HG03575 (cell line): Measurements from ENCODE around the gene GP5.

Experiments used
- ATAC-seq: cut with Tn5 transposase; IDR thresholded peaks from one replicate; pipeline ENCODE4 v1.9.1; 2021; ENCODE audit not compliant: unreplicated experiment, insufficient number of reproducible peaks, low FRiP score; ENCODE audit errors: extremely low read depth

GP5 gene, protein sequence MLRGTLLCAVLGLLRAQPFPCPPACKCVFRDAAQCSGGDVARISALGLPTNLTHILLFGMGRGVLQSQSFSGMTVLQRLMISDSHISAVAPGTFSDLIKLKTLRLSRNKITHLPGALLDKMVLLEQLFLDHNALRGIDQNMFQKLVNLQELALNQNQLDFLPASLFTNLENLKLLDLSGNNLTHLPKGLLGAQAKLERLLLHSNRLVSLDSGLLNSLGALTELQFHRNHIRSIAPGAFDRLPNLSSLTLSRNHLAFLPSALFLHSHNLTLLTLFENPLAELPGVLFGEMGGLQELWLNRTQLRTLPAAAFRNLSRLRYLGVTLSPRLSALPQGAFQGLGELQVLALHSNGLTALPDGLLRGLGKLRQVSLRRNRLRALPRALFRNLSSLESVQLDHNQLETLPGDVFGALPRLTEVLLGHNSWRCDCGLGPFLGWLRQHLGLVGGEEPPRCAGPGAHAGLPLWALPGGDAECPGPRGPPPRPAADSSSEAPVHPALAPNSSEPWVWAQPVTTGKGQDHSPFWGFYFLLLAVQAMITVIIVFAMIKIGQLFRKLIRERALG

DNA sequence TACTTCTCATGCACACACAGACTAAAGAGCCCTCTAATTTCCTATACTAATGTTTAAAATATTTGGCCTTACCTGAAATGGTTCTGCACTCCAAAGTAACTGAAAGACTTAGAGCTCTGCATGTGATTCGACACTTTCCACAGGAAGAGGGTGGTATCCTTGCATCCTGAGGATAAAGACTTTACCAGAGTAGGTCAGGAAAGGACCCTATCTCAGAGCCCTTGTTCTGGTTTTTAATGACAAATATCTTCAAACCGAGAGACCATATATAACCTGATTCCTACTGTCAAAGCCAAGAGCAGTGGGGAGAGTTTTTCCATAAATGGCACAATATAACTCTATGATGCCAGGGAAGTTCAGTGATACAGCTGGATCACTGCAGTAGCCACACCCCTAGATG lies at the start of gene GP5:
Gene GP5 (minus strand): TSS at position 101 of the 400 bp plus-strand sequence. CDS start 984 bp downstream, outside the sequence.
- ATAC-seq, result no peak

DNA sequence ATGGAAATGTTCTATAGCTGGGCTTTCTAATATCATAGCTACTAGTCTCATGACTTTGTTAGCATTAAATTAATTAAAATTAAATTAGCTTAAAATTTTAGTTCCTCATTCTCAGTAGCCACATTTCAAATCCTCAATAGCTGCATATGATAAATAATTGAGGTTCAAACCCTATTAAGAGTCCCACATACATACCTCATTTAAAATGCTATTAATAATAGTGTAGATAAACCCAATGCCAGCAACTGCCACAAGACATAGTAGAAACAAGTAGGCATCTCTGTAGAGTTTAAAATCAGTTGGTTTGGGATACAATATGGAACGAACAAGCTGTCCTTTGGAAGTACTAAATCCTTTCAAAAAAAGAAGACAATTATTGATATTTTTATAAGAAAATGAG lies 48.6 kb upstream of the GP5 start:
- no peak for ATAC-seq

DNA sequence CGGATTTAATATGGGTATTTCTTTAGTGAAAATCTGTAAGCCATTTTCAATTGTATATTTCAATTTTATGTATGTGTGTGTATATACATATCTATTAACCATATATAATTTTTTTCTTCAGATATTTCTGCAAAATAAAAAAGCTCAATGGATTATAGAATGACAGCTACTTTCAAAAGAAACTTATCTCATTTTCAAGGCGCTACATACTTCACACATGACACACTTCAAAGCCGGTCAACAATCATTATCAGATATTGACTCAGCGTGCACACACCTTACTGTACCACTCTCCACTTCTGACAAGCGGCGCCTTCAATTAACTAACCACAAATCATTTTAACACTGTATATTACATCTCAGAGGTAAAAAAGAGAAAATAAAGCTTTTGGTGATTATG lies 48.1 kb upstream of the GP5 start:
- no peak for ATAC-seq

DNA sequence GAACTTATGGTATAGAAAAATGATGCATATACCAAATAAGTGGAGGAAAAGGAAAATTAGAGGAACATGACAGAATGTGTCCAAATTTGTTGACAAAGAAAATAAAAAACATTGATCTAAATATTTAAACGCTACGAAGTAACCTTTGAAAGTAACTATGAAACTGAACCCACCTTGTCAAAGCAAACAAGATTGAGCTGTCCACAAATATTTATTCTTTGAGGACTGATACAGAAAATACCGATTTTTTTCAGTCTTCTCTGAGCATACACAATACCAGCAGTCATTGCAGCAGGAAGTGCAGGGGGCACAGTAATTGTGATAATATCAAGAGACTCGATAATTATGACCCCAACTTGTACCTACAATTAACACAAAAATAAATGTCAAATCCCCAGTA lies 47.7 kb upstream of the GP5 start:
- no peak for ATAC-seq

DNA sequence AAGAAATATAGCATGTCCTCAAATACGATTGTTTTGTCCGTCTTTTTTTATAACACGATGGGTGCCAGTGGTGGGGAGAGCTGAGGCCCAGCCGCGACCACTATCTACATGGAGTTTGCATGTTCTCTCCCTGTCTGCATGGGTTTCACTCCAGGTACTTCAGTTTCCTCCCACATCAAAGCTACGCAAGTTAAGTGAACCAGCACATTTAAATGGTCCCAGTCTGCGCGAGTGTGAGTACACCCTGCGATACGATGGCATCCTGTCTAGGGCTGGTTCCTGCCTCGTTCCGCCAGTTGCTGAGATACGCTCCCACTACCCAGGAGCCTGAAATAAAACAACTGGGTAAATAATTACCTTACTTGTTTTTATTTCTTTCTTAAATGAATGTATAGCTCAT lies 47.1 kb upstream of the GP5 start:
- ATAC-seq, result no peak

DNA sequence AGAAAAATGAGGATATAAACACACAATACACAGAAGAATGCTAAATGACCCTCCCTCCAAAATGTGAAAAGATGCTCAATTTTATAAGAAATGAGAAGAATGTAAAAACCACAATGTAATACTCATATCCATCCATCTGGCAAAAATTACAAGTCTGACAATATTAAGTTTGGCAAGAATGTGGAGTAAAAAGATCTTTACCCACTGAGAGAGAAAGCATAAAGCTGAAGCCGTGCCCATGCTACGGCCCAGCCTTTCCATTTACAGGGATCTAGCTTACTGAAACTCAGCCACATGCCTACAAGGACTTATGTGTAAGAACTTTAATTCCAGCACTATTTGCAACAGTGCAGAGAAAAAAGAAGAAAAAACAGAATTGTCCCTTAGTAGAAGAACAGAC lies 44.8 kb upstream of the GP5 start:
- no peak for ATAC-seq

DNA sequence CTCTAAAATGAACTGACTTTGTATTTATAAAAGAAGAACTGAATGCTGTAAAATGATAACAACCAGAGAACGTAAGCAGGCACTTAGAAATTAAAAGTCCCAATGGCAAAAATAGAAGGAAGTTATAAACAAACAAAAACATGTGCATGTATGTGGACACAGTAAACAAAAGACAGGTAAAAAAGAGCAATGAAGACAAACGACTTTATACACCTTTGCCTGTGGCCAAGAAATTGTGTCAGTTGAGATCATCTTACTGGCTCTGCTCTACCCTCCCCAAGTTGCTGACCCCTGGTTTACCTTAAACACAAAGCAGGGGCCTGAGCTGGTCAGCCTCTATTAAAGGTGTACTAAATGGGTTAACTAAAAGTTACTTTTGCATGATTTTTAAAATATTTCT lies 41.7 kb upstream of the GP5 start:
- no peak for ATAC-seq

DNA sequence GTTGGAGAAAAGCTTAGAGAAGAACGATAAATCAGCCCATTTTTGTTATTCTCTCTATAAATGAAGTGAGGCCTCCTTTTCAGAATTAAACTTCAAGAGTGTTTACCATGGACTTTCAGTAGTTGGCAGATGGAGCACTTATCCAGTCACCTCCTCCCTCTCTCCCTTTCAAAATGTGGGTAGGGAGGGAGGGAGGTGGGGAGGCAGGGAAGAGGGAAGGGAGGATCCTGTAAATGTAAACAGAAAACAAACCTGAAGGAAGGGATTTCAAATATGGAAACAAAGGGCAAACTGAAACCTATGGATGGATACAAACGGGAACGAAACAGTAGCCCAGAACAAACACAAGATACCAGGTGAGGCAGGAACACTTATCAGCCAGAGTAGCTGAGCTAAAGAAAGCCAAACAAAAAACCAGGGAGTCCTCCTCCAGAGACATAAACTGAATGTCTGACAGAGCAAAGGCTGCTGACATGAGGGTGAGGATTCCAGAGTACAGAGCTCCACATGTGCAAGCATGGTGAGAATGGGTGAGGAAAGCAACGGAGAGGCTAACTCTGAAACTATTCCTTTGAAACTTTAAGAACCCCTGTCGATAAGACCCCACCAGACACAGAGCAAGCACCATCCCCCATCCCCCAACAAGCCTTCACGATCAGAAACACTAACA lies 41.0 kb upstream of the GP5 start:
- ATAC-seq, result no peak

DNA sequence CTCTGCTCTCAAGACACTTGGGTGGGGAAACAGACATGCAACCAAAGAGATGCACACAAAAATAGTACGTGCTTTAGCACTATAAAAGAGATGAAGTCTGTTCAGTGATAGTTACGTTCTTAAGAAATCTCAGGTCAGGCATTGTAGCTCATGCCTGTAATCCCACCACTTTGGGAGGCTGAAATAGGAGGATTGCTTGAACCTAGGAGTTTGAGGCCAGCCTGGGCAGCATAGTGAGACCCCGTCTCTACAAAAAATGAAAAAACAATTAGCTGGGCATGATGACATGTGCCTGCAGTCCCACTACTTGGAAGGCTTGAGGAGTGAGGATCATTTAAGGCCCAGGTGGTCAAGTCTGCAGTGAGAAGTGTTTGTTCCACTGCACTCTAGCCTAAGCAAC lies 35.4 kb upstream of the GP5 start:
- ATAC-seq, result no peak

DNA sequence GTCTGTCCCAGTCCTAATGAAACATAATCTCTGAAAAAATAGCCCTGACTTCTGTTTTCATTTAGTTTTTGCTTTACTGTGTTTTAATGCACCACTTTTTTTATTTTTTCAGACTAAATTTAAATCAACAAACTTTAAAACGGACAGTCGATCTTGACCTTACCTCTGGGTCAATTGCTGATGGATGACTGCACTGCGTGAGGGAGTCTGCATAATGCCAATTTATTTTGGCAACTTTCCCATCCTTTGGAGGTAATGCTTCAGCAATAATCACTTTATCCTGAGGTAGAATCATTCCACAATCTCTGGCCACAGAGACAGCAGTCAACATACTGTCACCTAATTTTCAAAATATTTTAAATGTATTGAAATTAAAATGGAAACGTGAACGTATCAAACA lies 32.5 kb upstream of the GP5 start:
- no peak for ATAC-seq

DNA sequence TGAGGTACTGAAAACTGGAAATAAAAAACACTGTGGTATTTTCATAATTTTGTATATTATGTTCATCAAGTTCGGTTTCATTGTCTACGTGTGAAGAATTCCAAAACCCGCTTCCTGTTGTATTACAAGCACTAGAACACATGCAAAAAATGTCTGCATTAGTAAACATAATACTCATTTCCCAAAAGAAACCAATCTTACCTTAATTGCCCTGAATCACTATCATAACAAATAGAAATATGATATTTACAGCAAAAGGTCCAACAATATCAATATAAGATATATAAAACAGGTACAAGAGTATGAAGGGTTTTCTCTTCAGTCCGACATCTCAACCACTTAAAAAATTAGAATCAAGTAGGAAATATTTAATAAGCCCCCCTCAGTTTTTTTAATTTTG lies 26.3 kb upstream of the GP5 start:
- no peak for ATAC-seq

DNA sequence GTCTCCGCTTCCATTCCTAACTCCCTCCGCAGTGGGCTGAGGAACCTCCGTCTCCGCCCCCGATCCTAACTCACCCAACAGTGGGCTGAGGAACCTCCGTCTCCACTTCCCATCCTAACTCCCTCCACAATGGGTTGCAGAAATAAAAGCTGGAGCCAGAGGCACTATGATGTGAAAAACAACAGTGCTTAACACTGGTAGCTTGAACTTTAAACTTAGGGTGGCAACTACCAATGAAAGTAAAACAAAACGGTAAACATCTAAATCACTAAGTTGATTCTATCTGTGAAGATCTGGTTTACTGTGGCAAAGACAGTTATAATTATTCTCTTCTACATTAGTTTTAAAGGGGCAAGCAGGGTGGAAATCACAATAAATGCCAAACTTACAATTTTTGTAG lies 25.9 kb upstream of the GP5 start:
- no peak for ATAC-seq

DNA sequence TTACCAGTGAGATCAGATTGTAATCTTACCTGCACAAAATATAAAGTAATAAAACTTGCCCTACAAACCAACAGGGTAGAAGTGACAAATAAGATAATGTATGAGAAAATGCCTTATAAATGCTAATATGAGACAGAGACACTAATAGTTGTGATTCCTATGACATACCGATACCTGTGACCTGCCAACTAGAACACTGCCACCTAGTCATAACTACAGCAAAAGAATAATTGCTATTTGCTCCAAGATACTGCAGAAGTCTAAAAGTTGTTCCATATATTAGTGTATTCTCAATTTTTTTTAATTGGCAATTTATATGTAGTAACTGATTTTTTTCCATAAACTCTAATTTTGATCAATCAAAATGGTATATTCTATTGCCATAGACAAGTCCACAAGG lies 25.3 kb upstream of the GP5 start:
- ATAC-seq, result no peak

DNA sequence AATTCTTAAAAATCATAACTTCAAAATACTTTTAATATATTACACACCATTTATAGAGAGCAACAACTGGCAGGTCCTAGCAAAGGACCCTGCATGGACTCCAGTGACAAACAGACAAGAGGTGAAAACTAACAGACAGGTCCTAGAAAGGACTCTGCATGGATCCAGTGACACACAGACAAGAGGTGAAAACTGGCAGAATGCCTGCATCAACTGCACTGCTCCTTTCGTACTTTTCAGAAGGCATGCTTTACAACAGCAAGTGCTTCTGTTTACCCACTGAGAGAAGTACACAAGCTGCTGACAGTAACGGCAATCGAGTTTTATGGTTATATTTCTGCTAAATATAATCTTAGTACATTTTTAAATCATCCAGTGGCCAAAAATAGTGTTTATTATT lies 24.3 kb upstream of the GP5 start:
- ATAC-seq, result no peak

DNA sequence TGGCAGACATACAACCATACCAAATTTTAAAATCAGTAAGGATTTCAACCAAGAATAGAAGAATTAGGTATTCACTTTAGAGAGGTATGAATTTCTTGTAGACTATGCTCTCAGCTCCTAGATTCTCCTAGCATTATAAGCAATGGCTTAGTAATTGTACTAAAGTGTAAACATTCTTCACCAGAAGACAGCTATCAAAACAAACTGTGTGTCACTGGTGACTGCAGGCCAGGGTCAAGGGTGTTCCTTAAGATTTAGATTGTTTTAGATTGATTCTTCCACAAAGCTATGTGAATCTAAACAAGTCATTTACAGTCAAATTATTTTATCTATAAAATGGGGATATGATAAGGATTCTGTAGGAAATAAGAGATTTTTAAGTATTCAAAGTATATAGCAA lies 23.1 kb upstream of the GP5 start:
- ATAC-seq, result no peak

DNA sequence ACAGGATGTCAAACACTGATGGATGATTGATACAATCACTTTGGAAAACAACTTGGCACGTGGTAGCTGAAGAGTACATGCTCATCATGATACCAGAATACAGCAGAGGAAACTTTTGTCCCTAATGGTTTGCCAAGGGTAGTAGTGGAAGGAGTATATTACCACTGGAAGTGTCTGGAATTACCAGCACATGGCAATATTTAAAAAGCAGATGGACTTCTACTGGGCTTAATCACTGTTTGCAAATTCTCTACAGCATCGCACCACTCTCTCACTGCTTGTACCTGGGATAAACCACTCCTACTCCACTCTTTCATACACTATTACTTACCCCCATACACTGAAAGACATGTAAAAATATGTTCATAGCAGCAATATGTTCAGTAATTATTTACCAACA lies 19.6 kb upstream of the GP5 start:
- ATAC-seq, result no peak

DNA sequence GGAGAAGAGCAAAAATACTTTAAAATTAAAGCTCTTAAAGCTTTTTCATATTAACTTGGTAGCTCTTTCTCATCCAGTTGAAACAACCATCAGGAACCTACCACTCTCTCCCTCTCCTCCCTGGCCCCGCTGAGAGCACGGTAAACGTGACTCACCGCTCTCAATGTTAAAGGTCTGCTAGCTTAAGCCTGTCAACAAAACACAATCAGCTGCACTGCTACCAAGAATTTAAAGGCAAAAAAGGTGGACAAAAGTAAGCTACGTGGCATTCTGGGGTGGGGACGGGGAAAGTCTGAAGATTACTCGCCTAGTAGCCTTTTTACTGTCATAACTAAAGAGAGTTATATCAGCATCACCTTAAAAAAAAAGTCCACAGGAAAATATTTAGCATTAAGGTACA lies 8.4 kb upstream of the GP5 start:
- no peak for ATAC-seq

DNA sequence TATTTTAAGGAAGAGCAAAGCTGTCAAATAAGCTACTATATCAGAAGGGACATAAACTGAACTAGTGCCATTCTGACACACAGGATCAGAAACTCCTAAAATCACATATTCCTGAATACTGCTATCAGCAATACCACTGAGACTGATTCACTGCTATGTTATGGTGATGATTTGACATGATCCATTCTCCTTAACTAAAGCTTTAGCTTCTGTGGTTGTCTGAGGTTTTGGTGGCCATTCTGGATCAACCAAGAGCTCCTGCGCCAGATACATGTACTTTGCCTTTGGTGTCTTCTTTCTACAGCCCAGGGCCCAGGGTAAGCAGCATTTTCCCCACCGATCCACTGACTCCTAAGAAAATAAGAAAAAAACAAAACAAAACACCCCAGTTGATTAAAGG lies 6.7 kb upstream of the GP5 start:
- ATAC-seq, result no peak

DNA sequence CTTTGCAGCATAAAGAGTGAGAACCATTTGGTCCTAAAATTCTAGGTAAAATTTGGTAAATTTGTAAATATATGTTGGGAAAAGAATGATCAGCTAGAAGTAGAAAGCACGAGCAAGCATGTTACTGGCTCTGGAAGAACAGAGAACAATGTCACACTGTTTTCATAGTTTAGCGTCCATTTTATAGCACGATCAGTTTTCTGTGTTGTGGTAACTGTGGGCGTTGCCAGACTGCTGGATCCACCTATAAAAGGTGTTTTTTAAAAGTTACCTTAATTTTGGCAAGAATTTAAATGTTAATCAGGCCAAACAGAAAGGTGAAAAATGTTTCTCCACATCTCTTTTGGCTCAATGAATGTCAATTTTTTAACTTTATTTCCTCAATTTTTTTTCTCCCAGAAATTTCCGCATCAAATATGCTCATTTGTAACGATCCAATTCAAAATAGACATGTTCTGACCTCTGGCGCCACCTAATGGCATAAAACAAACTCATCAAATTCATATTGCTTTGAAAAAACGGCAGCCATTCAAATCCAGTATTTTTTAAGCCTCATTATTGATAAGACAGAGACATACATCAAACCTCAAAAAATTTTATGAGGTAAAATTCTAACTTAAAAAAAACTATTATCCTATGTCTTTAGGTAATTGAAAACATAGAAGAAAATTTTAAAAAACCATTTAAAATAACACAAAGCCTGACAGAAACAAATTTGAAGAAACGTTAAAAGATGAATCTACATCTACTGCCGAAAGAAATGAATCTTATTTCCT lies 5.5 kb upstream of the GP5 start:
- ATAC-seq, result no peak

DNA sequence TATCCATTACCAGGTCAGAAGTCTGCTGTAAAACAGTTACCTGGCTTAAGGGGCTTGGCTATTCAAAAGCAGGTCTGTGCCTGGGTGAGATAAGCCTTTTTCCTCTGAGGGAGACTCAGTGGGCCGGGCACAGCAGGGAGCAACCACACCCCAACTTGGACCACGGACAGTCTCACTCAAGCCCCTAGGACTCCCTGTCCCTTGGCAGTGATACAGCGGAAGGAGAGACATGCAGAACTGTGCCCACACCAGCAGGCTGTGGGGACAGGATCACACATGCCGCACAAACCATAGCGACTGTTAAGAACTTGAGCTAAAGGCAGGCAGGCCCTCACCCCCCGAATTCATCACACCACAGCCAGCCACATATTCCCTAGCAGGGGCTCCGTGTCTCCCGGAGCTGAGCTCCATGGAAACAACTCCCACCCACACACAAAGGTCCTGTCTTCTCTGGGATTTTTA lies 2.8 kb upstream of the GP5 start:
- no peak for ATAC-seq
